Measurements from ENCODE around the gene ADAM33. TPM values are rescaled to one million over a fixed set of nuclear protein-coding genes. Genes with fewer than 3 reads are reported as not detected.
A peak's percentile ranks its signal among the peaks of the same experiment; 100 is the strongest.

Gene ADAM33
- polyA plus RNA-seq, 3 donors = not detected

- intact Hi-C loops (cut with micrococcal nuclease) = no loop called here
- no peaks in the 10 kb centered on the region for H3K79me2 ChIP-seq (ENCODE audit: insufficient read depth, low read length)
- H3K36me3 ChIP-seq (replicated peaks in 1 of 2; ENCODE audit: control insufficient read depth in 1 of 2, insufficient read depth in 2 of 2, low read length in 2 of 2) = peaks cover 2 to 19% of the 10 kb centered on the region in 2 donors
- H3K4me3 ChIP-seq (replicated peaks in 1 of 3; ENCODE audit: low read depth in 2 of 3, low read length in 3 of 3) = no peak overlapping the region
- no peak overlapping the region for H2AFZ ChIP-seq (ENCODE audit: insufficient read depth, low read depth, low read length, poor library complexity, severe bottlenecking)
- Mint-ChIP-seq H3K9me3 (peaks cover 0 to 3% (median 0%) of the 10 kb centered on the region in 7 donors), H3K4me3 (no peak overlapping the region), H3K36me3 (peaks cover 3 to 17% of the 10 kb centered on the region in 2 donors), H3K27me3 (ENCODE audit: low read depth in 3 of 3) (peaks cover 0 to 10% (median 2%) of the 10 kb centered on the region in 3 donors), H3K27ac (peak overlapping the region in 2 of 7 donors; percentile 21 to 82), H3K4me1 (peaks cover 30% of the 10 kb centered on the region)
- H3K4me2 ChIP-seq (replicated peaks; ENCODE audit: extremely low read depth, low read length, poor library complexity, severe bottlenecking) = no peak overlapping the region
- TF ChIP-seq, protein P1, sequence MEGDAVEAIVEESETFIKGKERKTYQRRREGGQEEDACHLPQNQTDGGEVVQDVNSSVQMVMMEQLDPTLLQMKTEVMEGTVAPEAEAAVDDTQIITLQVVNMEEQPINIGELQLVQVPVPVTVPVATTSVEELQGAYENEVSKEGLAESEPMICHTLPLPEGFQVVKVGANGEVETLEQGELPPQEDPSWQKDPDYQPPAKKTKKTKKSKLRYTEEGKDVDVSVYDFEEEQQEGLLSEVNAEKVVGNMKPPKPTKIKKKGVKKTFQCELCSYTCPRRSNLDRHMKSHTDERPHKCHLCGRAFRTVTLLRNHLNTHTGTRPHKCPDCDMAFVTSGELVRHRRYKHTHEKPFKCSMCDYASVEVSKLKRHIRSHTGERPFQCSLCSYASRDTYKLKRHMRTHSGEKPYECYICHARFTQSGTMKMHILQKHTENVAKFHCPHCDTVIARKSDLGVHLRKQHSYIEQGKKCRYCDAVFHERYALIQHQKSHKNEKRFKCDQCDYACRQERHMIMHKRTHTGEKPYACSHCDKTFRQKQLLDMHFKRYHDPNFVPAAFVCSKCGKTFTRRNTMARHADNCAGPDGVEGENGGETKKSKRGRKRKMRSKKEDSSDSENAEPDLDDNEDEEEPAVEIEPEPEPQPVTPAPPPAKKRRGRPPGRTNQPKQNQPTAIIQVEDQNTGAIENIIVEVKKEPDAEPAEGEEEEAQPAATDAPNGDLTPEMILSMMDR (IDR thresholded peaks at IDR 0.05) = no peak
- no peaks in the 10 kb centered on the region for H4K20me1 ChIP-seq (ENCODE audit: insufficient read depth, low read length)
- H3K9ac ChIP-seq (ENCODE audit: insufficient read depth, low read length, poor library complexity, severe bottlenecking) = no peak overlapping the region
- no peak for DNase-seq
- H3K27ac ChIP-seq (ENCODE audit: low read depth in 1 of 2, low read length in 2 of 2) = no peak overlapping the region
- H3K9me3 ChIP-seq (replicated peaks in 1 of 2; ENCODE audit: control insufficient read depth in 1 of 2, insufficient read depth in 1 of 2, low read length in 2 of 2) = no peaks in the 10 kb centered on the region
- peaks cover 26 to 32% of the 10 kb centered on the region in 2 donors for H3K4me1 ChIP-seq (ENCODE audit: control insufficient read depth in 1 of 2, insufficient read depth in 2 of 2, low read length in 2 of 2)
- no peaks in the 10 kb centered on the region for H3K27me3 ChIP-seq (ENCODE audit: control insufficient read depth in 2 of 2, insufficient read depth in 2 of 2, low read length in 2 of 2)
- WGBS (ENCODE audit: insufficient coverage) = 97% methylated on average over 3 of the region's 3 CpGs
These were observed 25.7 kb upstream of the ADAM33 start for GRCh38 chr20:3707508-3707899.

- Histone ChIP-seq H3K9me3 (replicated peaks in 1 of 2; ENCODE audit: control insufficient read depth in 1 of 2, insufficient read depth in 1 of 2, low read length in 2 of 2) (no peaks in the 10 kb centered on the region), H3K27me3 (ENCODE audit: control insufficient read depth in 2 of 2, insufficient read depth in 2 of 2, low read length in 2 of 2) (no peaks in the 10 kb centered on the region), H2AFZ (ENCODE audit: insufficient read depth, low read depth, low read length, poor library complexity, severe bottlenecking) (no peak overlapping the region), H4K20me1 (ENCODE audit: insufficient read depth, low read length) (no peaks in the 10 kb centered on the region), H3K79me2 (ENCODE audit: insufficient read depth, low read length) (no peaks in the 10 kb centered on the region), H3K9ac (ENCODE audit: insufficient read depth, low read length, poor library complexity, severe bottlenecking) (no peak overlapping the region), H3K4me3 (replicated peaks in 1 of 3; ENCODE audit: low read depth in 2 of 3, low read length in 3 of 3) (no peak overlapping the region), H3K27ac (ENCODE audit: low read depth in 1 of 2, low read length in 2 of 2) (no peak overlapping the region), H3K4me1 (ENCODE audit: control insufficient read depth in 1 of 2, insufficient read depth in 2 of 2, low read length in 2 of 2) (peaks cover 20 to 27% of the 10 kb centered on the region in 2 donors), H3K36me3 (replicated peaks in 1 of 2; ENCODE audit: control insufficient read depth in 1 of 2, insufficient read depth in 2 of 2, low read length in 2 of 2) (peaks cover 2 to 23% of the 10 kb centered on the region in 2 donors), H3K4me2 (replicated peaks; ENCODE audit: extremely low read depth, low read length, poor library complexity, severe bottlenecking) (no peak overlapping the region)
- DNase-seq = no peak
- Mint-ChIP-seq H3K4me3 (no peak overlapping the region), H3K27ac (no peak overlapping the region), H3K27me3 (ENCODE audit: low read depth in 3 of 3) (peaks cover 0 to 10% (median 2%) of the 10 kb centered on the region in 3 donors), H3K4me1 (peaks cover 25% of the 10 kb centered on the region), H3K9me3 (peaks cover 0 to 3% (median 0%) of the 10 kb centered on the region in 7 donors), H3K36me3 (peaks cover 3 to 17% of the 10 kb centered on the region in 2 donors)
- TF ChIP-seq, protein P1 (IDR thresholded peaks at IDR 0.05) = no peak
- intact Hi-C loops (cut with micrococcal nuclease) = no loop called here
- 92% methylated on average over 10 of the region's 10 CpGs for WGBS (ENCODE audit: insufficient coverage)
These were observed 25.1 kb upstream of the ADAM33 start for GRCh38 chr20:3706774-3707507.

All from CD14-positive monocyte (primary cell).